Inflammatory macrophage (primary cell): ENCODE measurements around the gene ATP2B1.

Experiments
- DNase-seq, 2 donors: peaks; one replicate each; pipeline ENCODE4 v3.0.0-alpha.2; 2020 to 2022

The ATP2B1 gene

DNA sequence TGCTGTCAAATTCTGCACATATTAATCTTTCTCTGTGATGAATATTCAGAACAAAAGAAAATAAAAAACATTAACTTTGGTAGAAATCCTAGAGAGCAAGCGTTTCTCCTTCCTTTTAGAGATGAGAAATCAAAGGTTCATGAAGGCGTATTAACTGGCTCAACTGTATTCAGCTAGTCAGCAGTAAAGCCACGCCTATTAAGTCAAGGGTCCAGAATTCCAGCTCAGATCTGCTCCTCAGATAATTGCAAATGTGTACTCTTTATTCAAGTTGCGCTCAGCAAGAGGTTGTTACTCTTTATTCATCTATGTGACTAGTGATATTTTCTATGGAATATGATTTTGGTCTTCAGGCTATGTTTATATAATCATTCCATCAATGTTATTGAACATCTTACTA is 169.7 kb downstream of the ATP2B1 start:
- DNase-seq, result no peak
